GM21529 (cell line): ENCODE data around the gene RPRD1A.
"Not testable (repeated sequence)": the region's sequence is repeated elsewhere in the genome, so short reads cannot be mapped to it uniquely, and the experiment has no call there.

Source experiments
- ATAC-seq: cut with Tn5 transposase; IDR thresholded peaks from one replicate; pipeline ENCODE4 v1.9.1; 2021; ENCODE audit not compliant: unreplicated experiment

The RPRD1A gene, protein sequence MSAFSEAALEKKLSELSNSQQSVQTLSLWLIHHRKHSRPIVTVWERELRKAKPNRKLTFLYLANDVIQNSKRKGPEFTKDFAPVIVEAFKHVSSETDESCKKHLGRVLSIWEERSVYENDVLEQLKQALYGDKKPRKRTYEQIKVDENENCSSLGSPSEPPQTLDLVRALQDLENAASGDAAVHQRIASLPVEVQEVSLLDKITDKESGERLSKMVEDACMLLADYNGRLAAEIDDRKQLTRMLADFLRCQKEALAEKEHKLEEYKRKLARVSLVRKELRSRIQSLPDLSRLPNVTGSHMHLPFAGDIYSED

DNA sequence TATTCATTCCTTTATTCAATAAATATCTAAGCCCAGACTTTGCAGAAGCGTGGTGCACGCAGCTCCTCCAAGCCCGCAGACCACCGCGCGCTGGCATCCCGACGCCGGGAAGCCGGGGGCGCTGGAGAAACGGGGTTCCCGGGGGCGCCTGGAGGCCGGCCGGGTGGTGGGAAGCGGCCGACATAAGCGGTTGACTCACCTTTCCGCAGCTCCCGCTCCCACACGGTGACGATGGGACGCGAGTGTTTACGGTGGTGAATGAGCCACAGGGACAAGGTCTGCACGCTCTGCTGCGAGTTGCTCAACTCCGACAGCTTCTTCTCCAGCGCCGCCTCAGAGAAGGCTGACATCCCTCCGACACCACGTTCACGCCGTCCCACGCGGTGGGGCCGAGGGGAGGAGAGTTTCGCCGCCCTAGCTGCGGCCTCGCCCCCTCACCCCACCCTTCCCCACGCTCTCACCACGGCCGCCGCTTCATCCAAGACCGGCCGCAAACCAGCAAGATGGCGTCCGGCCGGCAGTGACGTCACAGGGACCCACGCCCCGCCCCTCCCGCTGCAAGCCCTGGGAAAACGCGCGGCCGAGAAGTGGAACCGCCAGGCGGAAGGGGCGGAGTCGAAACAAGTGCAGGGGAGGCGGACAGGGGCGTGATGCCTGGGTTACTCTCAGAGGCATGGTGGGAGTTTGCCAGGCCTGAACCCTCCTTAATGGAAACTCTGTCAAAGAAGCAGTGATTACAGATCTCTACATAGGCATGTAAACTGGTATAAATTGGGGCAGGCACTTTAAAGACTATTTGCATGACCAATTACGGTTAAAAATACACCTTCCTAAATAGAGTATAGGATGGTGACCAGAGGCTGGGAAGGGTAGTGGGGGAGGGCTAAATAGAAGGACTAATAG is at the start of gene RPRD1A:
TSS of gene RPRD1A (minus strand) at position 505 of the 903 bp plus-strand sequence. CDS start at position 350, 155 bp downstream.
- peak; percentile 96 for ATAC-seq

DNA sequence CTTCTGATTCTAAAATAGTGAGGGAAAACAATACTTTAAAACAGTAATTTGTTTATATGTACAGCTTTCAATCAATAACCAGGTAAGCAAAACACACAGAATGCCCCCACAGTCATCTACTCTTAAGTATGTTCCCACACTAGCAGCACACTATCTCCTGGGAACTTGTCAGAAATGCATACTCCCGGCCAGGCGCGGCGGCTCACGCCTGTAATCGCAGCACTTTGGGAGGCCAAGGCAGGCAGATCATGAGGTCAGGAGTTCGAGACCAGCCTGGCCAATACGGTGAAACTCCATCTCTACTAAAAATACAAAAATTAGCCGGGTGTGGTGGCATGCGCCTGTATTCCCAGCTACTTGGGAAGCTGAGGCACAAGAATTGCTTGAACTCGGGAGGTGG is 49.4 kb upstream of the RPRD1A start:
- ATAC-seq, result not testable (repeated sequence)

DNA sequence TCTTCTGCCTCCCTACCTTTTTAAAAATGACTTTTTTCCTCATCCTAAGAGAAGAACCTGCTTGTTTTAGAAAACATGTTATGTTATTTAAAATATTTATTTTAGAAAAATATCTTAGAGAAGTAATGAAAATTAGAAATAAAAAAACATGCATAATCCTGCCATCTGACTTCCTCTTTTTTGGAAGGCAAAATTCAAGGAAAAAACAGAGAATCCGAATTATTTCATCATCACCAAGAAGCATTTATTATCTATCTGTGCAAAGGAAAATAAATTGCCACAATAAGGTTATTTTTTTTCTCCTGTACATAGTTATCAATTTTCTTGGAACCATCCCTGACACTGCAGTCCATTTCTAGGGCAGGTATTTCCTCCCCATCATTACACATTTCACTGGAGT is 47.4 kb upstream of the RPRD1A start:
- no peak for ATAC-seq

DNA sequence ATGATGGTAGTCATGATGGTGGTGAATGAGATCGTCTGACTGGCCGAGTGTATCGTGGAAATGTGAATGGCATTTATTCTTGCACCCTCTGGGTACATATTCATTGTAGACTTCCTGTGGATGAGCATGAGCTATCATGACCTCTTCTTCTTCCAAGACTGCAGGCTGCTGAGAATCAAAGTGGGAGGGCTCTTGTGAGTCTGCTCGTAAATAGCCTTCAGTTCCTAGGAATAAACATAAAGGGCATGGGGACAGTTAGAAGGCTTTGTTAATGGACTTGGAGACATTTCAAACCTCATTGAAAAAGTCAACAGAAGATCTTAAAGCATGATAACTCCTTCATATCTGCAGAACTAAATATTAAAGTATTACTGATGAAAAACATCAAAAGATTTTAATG is 46.9 kb upstream of the RPRD1A start:
- no peak for ATAC-seq

DNA sequence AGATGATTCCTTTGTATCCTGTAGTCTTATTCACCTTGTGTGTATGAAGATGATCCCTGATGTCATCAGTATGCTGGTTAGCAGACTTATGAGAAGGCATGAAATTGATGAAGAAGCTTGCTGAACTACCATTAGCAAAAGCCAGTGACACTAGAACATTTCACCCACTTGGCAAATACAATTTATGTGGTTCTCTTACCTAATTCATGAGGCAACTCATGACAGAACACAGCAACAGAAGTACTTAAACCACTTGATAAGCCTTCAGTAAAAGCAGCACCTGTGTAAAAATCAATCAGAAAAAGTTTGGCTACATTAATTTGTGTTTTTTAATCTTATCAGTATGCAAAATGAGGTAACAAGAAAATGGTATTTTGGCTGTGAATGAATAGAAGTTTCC is 44.9 kb upstream of the RPRD1A start:
- no peak for ATAC-seq

DNA sequence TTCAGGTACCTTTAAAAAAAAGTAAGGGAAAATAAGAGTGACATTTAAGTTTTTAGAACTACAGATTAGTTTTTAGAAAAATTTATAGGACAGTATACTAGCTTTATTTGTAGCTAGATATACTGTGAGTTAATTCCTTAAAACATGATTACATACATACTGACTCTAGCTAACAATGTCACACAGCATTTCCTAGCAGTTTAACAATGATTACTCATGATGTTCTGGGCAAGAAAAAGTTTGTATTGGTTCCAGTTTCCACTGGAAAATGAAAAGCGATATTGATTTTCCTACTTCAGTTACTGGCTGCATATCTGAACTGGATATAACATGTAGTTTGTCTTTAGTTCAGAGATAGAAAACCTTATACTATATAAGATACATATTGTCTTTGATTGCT is 42.4 kb upstream of the RPRD1A start:
- ATAC-seq, result no peak

DNA sequence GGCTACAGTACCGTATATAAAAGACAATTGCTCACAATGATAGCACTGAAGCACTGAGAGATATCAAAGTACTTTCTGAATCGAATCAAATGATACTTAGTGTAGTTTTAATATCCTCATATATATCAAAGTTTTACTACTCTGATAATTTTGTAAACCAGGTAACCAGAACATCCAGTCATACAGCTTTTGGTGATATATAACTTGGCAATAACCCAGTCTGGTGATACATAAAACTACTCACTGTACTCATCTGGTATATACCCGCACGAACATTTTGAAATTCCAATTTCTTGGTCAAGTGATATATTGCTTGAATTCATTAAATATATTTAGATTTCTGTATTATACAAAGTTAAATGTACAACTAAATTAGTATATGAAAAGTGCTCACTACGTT is 41.2 kb upstream of the RPRD1A start:
- ATAC-seq, result no peak

DNA sequence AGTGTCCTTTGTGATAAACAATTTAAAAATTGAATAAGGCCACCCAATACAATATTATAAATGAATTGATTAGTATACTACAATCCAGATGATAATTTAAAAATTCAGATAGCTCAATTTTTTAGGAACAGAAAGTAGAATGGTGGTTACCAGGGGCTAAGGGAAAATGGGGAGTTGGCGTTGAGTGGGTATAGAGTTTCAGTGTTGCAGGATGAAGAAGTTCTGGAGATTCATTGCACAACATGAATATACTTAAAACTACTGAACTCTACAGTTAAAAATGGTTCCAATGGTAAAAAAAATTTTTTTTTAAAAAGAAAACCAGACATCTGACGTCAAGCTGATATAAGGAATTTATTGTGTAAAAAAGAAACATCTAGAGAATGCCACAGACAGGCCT is 40.8 kb upstream of the RPRD1A start:
- ATAC-seq, result no peak

DNA sequence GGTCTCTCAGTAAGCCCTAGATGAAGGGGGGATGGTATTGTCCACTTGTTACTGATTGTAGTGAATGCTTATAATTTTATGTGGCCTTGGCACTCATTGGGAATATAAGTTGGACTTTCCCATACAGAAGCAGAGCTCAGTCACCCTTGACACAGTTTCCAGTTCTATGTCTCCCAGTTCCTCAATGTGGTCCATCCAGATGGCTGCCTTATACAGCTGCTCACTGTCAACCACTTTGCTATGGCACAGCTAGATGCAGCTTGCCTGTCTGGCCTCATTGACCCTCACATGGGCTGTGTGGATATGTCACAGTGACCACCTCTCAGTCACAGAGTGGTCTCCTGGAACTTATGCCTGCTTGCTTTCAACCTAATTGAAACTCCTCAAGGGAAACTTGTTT is 40.1 kb upstream of the RPRD1A start:
- ATAC-seq, result no peak

DNA sequence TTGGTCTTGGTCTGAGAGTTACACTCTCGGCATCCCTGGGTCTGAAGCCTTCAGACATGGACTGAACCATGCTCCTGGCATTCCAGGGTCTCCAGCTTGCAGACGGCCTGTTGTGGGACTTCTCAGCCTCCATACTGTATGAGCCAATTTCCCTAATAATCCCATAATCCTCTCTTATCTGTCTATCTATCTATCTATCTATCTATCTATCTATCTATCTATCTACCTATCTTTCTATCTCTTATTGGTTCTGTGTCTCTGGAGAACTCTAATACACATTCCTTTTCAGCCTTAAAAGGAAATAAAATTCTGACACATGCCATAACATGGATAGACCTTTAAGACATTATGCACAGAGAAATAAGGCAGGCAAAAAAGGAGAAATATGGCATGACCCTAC is 37.4 kb upstream of the RPRD1A start:
- no peak for ATAC-seq

DNA sequence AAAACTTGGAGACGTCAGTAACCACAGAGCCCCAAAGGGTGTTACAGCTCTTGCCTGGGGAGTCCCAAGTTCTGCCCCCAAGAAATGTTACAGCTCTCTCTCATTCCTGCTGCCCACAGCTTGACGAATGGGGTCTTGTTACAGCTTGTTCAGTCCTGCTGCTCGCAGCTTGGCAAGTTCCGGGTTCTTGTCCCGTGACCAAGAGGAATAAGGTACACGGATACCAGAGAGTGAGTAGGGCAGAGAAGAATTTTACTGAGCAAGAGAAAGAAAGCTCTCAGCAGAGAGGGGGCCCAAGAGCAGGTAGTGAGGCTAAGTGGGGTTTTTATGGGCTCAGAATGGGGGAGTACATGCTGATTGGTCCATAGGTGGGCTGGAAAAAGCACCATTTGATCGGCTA is 34.6 kb upstream of the RPRD1A start:
- no peak for ATAC-seq

DNA sequence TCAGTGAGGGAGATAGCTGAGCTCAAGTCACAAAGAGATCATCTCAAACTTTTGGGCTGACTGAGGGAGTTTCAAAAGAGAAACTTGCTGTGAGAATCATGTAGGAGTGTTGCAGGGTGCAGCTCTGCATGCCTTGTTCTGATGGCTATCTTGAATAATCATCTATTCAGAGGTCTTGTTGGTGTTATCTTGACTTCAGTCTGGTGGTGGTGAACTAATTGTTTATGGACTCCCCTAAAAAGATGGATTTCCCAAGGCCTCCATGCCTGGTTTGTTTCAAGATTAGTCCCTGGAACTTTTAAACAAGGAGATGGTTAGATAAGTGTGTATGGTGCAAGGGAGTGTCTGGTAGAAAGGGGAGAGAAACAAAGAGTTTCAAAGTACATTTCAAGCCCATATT is 32.0 kb upstream of the RPRD1A start:
- no peak for ATAC-seq

DNA sequence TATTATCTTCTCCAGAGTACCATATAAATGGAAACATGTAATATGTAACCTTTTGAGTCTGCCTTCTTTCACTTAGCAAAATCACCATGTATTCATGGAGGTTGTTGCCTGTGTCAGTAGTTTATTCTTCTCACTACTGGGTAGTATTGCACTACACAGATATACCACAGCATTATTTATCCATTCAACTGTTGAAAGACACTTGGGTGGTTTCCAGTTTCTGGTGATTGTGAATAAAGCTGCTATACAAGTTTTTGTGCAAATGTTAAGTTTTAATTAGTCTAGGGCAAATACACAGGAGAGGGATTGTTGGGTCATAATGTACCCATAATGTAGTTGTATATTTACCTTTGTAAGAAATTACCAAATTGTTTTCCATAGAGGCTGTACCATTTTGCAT is 29.6 kb upstream of the RPRD1A start:
- ATAC-seq, result no peak

DNA sequence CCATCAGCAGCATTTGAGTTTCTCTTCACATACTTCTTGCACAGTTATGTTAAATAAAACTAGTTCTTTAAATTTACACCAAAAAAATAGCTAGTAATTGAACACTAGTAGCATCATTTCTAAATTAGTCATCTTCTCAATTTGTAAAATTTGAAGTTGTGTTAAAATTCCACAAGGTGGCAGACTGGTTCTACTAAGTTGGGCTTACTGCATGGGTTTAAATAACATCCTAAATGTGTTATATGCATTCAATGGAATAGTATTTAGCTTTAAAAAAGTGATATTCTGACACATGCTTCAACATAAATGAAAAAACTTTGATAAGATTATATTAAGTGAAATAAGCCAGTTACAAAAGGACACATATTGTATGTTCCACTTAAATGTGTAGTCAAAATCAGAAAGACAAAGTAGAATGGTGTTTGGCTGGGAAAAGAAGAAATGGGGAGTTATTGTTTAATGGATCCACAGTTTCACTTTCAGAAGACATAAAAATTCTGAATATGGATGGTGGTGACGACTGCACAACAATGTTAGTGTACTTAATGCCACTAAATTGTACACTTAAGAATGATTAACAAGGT is 28.7 kb upstream of the RPRD1A start:
- ATAC-seq, result no peak

DNA sequence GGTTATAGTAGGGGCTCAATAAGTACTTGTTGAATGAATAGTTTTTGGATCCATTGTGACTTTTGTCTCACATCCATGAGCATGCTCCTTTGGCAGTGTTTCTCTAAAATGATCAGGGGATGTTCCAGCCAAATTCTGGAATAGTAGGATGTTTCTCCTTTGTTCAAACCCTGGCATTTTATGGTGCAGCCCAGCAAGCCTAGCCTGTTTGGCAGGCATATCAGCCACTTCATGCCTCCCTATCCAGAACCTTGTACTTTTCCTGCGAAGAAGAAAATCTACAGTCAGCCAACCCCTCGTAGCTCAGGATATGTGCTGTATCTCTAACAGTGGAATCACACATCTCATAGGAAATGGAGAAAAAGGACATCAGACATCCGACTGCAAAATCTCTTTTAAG is 27.1 kb upstream of the RPRD1A start:
- no peak for ATAC-seq

DNA sequence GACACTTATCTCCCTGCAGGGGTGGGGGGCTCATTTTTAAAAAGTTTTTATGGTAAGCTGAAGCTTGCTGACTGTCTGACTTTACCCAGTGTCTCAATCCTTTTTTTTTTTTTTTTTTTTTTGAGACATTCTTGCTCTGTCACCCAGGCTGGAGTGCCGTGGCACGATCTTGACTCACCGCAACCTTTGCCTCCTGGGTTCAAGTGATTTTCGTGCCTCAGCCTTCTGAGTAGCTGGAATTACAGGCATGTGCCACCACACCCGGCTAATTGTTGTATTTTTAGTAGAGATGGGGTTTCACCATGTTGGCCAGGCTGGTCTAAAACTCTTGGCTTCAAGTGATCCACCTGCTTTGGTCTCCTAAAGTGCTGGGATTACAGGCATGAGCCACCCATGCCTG is 24.8 kb upstream of the RPRD1A start:
- ATAC-seq, result not testable (repeated sequence)

DNA sequence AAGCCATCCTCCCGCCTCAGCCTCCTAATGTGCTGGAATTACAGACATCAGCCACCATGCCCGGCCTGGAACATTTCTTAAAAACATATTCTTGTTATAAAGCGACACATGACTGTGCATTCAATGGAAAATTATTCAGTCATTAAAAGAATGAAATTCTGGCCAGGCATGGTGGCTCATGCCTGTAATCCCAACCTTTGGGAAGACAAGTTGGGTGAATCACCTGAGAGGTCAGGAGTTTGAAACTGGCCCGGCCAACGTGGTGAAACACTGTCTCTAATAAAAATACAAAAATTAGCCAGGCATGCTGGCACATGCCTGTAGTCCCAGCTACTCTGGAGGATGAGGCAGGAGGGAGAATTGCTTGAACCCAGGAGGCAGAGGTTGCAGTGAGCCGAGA is 21.6 kb upstream of the RPRD1A start:
- ATAC-seq, result no peak

DNA sequence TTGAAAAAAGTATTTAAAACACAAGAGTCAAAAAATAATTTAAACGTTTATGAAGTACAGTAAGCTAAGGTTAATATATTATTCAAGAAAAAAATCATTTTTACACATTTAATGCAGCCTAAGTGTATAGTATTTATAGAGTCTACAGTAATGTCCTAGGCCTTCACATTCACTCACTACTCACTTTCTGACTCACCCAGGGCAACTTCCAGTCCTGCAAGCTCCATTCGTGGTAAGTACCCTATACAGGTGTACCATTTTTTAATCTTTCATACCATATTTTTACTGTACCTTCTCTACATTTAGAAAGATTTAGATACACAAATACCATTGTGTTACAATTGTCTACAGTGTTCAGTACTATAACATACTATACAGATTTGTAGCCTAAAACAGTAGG is 20.9 kb upstream of the RPRD1A start:
- ATAC-seq, result no peak

DNA sequence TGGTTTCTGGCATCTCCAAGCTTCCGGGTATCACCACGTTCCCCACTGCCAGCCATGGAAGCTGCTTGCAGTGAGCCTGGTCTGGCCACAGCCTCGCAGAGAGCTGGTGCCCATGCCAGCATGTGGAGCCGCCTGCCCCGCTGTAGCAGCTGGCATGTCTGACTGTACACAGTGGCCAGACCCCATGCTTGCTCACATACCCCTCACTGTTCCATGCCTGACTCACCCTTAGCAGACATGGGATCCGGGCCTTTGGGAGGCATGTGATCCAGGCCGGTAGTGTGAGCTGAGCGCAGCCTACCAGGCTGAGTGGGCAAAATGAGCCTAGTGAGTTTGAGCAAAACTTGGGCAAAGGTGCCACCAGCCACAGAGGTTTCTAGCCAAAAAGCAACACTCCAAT is 18.8 kb upstream of the RPRD1A start:
- no peak for ATAC-seq

DNA sequence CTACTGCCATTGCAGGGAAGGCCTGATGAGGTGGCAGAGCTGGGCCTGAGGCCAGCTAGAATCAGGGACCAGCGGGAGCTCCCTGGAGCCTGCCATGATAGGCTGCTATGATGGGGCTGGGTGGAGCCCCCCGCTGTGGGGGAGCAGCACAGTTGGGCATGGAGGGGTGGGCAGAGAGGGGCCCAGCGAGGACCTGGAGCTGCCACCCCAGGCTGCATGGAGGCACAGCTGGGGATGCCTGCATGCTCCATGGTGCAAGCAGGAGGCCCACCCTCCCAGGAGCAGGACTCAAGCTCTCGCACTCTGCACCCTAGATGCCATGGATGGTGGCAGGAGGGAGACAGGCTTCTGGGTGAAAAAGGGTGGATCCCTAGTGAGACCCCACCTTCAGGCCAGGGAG is 17.8 kb upstream of the RPRD1A start:
- ATAC-seq, result no peak

DNA sequence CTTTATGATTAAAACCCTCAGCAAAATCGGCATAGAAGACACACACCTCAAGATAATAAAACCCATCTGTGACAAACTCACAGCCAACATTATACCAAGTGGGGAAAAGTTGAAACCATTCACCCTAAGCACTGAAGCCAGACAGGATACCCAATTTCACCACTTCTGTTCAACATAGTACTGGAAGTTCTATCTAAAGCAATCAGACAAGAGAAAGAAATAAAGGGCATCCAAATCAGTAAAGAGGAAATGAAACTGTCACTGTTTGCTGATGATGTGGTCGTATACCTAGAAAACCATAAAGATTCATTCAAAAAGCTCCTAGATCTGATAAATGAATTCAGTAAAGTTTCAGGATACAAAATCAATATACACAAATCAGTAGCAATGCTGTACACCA is 16.4 kb upstream of the RPRD1A start:
- no peak for ATAC-seq

DNA sequence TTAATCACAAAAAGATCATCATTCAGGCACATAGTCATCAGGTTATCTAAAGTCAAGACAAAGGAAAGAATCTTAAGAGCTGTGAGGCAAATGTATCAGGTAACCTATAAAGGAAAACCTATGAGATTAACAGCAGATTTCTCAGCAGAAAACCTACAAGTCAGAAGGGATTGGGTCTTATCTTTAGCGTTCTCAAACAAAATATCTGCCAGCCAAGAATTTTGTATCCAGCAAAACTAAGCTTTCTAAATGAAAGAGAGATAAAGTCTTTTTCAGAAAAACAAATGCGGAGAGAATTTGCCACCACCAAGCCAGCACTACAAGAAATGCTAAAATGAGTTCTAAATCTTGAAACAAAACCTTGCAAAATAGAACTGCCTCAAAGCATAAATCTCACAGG is 13.8 kb upstream of the RPRD1A start:
- not testable (repeated sequence) for ATAC-seq
